GM21576 (cell line): ENCODE results near the gene UBE2U.
"Not testable (repeated sequence)": the region's sequence is repeated elsewhere in the genome, so short reads cannot be mapped to it uniquely, and the experiment has no call there.

ENCODE experiments used
- ATAC-seq: cut with Tn5 transposase; IDR thresholded peaks from one replicate; pipeline ENCODE4 v1.9.1; 2021; ENCODE audit warnings: mild to moderate bottlenecking, moderate library complexity; ENCODE audit not compliant: unreplicated experiment

Gene UBE2U

DNA sequence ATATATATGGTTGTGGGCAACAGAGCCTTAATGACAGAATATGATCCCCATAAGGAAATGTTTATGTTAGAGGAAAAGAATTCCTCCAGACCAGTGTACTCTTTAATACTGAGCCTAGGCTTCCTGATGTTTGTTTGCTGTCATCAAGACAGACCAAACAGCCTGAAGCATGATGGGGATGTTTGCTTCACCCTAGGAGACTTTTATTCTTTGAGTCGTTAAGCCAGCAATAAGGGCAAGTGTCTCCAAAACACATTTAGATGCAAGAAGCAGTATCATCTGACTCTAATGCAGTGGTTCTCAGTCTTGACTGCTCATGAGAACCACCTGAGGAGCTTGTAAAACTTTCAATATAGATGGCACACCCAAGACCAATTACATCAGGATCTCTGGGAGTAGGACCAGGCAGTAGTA lies 33.1 kb downstream of the UBE2U start:
- no peak for ATAC-seq

DNA sequence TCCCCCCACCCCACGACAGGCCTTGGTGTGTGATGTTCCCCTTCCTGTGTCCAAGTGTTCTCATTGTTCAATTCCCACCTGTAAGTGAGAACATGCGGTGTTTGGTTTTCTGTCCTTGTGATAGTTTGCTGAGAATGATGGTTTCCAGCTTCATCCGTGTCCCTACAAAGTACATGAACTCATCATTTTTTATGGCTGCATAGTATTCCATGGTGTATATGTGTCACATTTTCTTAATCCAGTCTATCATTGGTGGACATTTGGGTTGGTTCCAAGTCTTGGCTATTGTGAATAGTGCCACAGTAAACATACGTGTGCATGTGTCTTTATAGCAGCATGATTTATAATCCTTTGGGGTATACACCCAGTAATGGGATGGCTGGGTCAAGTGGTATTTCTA lies 36.1 kb downstream of the UBE2U start:
- ATAC-seq: not testable (repeated sequence)

- ATAC-seq: no peak
Measured at GRCh38 chr1:64240206-64240605, 36.8 kb downstream of the UBE2U start.

DNA sequence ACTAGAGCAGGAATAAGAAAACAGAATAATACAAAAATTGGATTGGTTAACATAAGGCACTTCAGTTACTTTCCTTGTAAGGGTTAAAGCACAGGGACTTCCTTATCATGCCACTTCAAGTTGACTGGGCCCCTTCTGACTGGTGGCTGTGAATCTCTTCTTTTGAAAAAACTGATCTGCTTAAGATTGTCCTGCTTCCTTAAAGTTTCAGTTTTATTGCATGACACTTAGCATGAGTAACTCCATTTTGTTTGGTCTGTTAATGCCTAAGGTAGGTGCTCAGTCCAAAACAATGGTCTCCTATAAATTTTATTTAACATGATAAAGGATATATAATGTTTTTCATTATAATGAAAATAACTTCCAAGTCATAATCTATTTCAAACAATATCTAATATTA lies 37.6 kb downstream of the UBE2U start:
- ATAC-seq: no peak

DNA sequence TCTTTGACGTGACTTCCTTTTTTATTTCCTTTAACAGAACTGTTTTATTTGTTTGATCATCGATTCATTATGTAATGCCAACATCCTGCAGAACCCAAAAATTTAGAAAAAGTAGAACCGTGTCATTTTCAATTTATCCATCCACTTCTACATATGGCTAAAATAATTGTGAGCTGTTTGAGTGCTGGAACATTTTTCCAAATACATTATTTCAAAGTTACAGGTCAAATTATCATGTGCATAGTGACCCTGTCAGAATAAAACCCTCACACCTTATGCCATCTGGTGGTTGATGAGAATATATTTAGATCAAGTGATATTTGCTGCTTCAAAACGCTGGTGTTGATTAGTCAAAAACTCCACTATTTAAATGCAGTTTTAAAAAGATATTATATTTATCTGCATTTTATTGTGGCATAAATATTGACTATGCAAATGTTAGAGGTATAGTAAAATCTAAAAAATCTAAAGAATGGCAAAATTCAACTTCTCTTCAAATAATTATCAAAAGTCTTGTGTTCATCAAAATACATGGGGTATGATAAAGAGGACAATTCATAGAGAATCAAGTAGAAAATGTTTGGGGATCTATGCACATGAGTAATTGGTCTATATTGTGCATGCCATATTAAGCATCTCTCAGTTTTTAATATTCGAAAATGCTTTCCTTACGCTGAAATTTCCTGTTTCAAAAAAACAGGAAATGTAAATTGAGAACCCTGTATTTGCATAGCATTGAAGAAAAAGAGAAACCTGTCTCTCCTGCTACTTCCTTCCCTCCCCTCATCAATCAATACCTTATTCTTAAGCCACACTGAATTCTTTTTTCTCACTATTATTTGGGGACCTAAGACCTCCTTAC lies 39.7 kb downstream of the UBE2U start:
- no peak for ATAC-seq

- no peak for ATAC-seq
Measured at GRCh38 chr1:64243757-64244080, 40.3 kb downstream of the UBE2U start.

DNA sequence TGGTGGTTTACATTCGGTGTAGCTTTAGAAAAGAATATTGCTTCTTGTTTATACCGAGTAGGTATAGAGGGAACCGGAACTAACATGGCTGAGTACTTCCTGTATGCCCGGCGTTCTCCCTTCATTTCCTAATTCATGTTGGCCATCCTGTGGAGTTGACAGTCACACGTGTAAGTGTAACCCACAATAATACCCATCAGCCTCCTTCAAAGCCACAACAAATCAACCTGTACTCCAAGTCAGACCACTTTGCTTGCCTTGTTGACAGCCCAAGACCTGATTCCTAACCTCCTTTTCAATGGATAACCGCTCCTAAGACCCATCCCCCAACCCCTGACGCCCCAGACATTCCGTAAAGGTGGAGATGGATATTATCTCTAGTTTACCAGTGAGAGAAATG lies 42.1 kb downstream of the UBE2U start:
- ATAC-seq: no peak

GRCh38 chr1:64246294-64246917 lies 43.0 kb downstream of the UBE2U start:
- no peak for ATAC-seq

- no peak for ATAC-seq
Measured at GRCh38 chr1:64248065-64248464, 44.6 kb downstream of the UBE2U start.

- not testable (repeated sequence) for ATAC-seq
Measured at GRCh38 chr1:64250472-64250871, 47.0 kb downstream of the UBE2U start.

DNA sequence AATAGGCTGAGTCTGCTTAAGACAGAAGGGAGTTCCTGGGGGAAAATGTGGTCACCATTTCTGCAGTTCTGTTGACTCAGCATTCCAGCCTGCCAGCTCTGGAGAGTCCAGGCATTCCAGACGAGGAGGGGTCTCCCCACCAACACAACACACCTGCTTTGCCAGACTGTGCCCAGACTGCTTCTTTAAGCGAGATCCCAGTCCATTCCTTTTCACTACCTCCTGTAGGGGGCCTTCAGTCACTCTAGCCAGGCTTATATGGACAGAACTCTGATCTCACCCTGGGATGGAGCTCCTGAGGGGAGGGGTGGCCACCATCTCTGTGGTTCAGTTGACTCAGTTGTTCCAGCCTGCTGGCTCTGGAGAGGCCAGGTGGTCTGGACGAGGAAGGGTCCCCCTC lies 48.5 kb downstream of the UBE2U start:
- ATAC-seq: no peak

GRCh38 chr1:64257233-64257632 lies 53.8 kb downstream of the UBE2U start:
- not testable (repeated sequence) for ATAC-seq

GRCh38 chr1:64258444-64258843 lies 55.0 kb downstream of the UBE2U start:
- not testable (repeated sequence) for ATAC-seq

GRCh38 chr1:64263335-64263734 lies 59.9 kb downstream of the UBE2U start:
- no peak for ATAC-seq

DNA sequence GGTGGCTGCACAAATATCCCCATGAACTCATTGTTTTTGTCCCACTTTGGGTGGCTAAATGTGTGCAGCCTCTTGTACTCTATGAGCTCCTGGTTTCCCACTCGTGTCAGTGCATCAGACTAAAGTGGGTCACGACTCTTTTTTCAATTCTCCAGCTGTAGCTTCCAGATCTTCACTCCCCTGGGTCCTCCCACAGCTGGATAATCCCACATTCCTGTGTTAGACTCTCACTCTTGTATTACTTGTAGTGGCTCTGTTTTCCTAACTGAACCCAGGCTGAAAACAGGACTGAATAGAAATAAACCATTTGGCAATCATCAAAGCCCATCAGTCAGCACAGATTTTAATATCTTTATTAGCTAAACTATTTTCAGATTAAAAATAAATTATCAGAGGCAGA lies 60.4 kb downstream of the UBE2U start:
- ATAC-seq: no peak

DNA sequence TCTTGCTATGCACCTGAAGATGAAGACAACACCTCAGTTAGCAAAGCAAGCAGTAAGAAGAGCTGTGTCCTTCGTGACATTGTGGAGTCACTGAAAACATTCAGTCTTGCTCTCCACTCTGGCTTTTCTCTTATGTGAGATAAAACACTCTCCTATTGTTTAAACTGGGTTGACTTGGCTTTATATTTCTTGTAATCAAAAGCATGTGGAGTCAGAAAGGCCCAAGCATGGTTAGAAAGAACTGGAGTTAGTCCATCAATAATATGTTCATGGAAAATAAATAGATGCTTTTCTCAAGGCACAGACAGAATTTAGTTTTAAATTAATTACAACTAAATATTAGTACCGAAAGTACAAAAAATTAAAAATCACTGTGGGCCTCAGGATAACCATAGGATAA lies 61.7 kb downstream of the UBE2U start:
- ATAC-seq: no peak

- ATAC-seq: no peak
Measured at GRCh38 chr1:64266991-64267390, 63.6 kb downstream of the UBE2U start.

DNA sequence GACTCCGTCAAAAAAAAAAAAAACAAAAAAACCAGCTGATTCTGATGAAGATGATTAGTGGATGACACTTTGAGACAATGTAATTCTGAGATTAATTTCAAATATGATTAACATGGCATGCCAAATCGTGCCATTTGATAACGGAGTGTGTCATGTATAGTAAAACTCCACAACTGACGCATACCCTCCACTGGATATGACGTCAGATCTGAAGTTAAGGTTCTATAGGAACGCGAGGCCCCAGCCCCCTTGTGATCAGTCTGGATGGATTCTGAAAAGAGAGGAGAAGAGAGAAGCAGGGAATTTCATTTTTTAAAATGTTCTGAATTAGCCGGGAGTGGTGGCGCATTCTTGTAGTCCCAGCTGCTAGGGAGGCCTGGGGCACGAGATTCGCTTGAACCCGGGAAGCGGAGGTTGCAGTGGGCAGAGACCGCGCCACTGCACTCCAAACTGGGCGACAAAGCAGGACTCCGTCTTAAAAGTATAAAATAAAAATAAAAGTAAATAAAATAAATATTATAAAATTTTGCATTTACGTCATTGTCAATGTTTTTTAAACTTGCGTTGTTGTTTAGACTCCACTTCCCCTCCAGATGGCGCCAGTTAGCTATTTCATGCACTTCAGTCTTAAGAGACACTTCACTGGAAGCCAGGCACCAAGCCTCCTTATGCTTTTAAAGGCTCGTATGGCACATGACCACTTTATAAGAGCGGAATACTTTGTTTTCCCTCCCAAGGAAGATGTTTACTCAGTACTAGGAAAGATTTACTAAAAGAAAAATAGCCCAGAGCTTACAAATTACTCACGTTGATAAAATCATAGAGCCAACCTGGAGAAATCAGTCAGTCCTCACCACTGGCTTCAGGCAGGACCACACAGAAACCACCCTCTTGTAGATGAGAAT lies 65.5 kb downstream of the UBE2U start:
- peak; percentile 60 for ATAC-seq

DNA sequence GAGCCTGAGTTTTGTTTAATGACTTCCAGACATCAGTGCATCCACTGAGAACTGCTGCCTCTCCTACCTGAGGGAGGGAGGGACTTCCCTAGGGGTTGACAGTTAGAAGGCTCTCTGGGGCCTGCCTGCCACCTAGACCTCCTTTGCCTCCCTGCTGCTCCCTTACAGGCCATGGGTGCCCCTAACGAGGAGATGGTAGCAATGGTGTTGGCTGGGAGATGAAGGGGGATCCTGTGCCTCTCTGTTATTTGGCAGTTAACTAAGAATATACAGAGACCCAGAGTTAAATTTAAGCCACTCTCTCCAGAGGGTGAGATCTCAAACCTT lies 66.1 kb downstream of the UBE2U start:
- no peak for ATAC-seq

GRCh38 chr1:64280001-64280400 lies 76.6 kb downstream of the UBE2U start:
- no peak for ATAC-seq

GRCh38 chr1:64282351-64282750 lies 78.9 kb downstream of the UBE2U start:
- no peak for ATAC-seq

- ATAC-seq: no peak
Measured at GRCh38 chr1:64287071-64287470, 83.6 kb downstream of the UBE2U start.
